NB4 (cell line): ENCODE results near the gene ZNF709.

ENCODE experiments used
- DNase-seq: peaks from one replicate; pipeline ENCODE4 v3.0.0; 2010; ENCODE audit warnings: low read depth
- H3K4me3 ChIP-seq: one replicate; pipeline ENCODE4 v1.5.1; 2011; ENCODE audit warnings: mild to moderate bottlenecking, low read depth, low read length, moderate library complexity
- MYC ChIP-seq: IDR thresholded peaks from 2 replicates; pipeline ENCODE4 v1.6.1; 2011; ENCODE audit warnings: low read depth, low read length
- POLR2A ChIP-seq: IDR thresholded peaks from 2 replicates; pipeline ENCODE4 v1.6.1; 2011; ENCODE audit warnings: mild to moderate bottlenecking; ENCODE audit not compliant: insufficient read length; ENCODE audit errors: extremely low read depth
- TF ChIP-seq, protein P1 (sequence below): IDR thresholded peaks from one replicate; pipeline ENCODE4 v1.5.1; 2012; ENCODE audit warnings: low read depth, low read length
- TF ChIP-seq, protein P2 (sequence below): IDR thresholded peaks from 2 replicates; pipeline ENCODE4 v1.6.1; 2011; ENCODE audit warnings: low read depth, low read length

The ZNF709 gene

DNA sequence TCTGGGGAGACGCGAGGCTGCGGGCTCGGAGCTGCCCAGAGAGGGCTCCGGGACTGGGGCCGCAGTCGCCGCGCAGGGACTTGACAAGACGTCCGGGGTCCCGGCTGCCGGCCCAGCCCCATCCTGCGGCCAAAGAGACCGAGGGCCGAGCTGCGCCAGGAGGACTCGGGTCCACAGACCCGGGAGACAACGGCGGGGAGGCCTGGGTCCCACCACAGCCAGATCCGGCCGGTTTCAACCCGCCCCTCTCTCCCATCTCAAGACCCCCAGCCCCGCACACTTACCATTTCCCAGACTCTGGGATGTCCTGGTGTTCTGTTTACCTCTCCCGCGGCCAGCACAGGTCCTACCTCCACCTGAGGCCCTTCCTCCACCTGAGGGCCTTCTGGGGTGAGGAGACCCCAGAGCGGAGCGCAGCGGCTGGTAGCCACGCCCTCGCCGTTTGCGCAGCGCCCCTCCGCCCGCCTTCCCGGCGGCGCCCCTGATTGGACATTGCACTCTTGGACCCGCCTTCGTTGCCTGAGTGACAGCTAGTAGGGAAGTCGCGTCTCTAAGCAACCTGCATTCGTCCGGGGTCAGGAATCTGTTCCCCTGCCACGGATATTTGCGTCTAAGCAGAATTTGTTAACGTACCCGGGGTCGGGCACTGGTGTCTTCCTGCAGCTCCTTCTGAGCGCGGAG is at the start of gene ZNF709:
Gene ZNF709, minus strand, starts transcription at position 446 of the 681 bp plus-strand sequence. Its CDS starts 159 bp downstream, at position 287.
- peak; percentile 89 for DNase-seq
- TF ChIP-seq, protein P1, sequence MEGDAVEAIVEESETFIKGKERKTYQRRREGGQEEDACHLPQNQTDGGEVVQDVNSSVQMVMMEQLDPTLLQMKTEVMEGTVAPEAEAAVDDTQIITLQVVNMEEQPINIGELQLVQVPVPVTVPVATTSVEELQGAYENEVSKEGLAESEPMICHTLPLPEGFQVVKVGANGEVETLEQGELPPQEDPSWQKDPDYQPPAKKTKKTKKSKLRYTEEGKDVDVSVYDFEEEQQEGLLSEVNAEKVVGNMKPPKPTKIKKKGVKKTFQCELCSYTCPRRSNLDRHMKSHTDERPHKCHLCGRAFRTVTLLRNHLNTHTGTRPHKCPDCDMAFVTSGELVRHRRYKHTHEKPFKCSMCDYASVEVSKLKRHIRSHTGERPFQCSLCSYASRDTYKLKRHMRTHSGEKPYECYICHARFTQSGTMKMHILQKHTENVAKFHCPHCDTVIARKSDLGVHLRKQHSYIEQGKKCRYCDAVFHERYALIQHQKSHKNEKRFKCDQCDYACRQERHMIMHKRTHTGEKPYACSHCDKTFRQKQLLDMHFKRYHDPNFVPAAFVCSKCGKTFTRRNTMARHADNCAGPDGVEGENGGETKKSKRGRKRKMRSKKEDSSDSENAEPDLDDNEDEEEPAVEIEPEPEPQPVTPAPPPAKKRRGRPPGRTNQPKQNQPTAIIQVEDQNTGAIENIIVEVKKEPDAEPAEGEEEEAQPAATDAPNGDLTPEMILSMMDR: no peak
- no peak for TF ChIP-seq POLR2A
- TF ChIP-seq MYC: no peak
- TF ChIP-seq, protein P2, sequence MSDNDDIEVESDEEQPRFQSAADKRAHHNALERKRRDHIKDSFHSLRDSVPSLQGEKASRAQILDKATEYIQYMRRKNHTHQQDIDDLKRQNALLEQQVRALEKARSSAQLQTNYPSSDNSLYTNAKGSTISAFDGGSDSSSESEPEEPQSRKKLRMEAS: no peak
- H3K4me3 ChIP-seq: peak within 1 kb of the TSS; percentile 86

DNA sequence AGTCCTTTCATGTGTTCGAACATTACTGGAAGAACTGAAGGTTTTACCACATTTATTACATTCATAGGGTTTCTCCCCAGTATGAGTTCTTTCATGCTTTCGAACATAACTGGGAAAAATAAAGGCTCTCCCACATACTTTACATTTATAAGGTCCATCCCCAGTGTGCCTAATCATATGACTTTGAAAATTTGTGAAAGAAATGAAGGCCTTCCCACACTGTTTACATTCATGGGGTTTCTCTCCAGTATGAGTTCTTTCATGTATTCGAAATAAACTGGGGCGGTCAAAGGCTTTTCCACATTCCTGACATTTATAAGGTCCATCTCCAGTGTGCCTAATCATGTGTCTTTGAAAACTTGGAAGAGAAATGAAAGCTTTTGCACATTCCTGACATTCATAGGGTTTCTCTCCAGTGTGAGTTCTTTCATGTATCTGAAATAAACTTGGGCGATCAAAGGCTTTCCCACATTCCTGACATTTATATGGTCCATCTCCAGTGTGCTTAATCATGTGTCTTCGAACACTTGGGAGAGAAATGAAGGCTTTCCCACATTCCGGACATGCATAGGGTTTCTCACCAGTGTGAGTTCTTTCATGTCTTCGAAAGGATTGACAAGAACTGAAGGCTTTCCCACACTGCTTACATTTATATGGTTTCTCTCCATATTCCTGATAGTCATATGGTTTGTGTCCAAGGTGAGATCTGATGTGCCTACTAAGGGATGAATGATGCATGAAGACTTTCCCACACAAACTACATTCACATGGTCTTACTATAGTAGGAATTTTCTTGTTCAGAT is 42.6 kb upstream of the ZNF709 start:
- H3K4me3 ChIP-seq: no peak overlapping the region
- DNase-seq: peak; percentile 31

DNA sequence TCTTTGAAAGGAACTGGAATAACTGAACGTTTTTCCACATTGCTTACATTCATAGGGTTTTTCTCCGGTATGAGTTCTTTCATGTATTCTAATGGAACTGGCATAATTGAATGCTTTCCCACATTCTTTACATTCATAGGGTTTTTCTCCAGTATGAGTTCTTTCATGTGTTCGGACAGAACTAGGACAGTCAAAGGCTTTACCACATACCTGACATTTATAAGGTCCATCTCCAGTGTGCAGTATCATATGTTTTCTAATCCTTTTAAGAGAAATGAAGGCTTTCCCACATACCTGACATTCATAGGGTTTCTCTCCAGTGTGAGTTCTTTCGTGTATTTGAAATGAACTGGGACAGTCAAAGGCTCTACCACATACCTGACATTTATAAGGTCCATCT is 41.9 kb upstream of the ZNF709 start:
- no peak overlapping the region for H3K4me3 ChIP-seq
- TF ChIP-seq MYC (no peak), POLR2A (no peak)
- TF ChIP-seq, protein P2: no peak
- TF ChIP-seq, protein P1: no peak
- DNase-seq: no peak

More for the DNA sequence above, 42.6 kb upstream of the ZNF709 start:
- TF ChIP-seq MYC: no peak
- no peak for TF ChIP-seq POLR2A
- TF ChIP-seq, protein P2: no peak
- TF ChIP-seq, protein P1: no peak

DNA sequence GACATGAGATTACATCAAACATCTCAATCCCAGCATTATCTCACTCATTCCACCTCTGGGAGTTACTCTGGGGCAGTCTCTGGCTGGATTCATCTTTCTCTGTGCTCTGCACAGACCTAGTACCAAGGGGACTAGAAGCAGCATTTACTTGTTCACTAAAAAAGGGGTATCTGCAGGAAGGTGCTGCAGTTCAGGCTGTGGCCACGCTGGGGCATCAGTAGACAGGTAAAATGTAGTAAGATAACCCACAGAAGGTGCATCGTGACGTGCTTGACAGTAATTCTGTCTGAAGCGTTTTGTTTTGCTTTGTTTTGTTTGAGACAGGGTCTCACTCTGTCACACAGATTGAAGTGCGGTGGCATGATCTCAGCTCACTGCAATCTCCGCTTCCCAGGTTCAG is 37.4 kb upstream of the ZNF709 start:
- no peak for TF ChIP-seq MYC
- TF ChIP-seq, protein P1: no peak
- TF ChIP-seq, protein P2: no peak
- no peak for TF ChIP-seq POLR2A

DNA sequence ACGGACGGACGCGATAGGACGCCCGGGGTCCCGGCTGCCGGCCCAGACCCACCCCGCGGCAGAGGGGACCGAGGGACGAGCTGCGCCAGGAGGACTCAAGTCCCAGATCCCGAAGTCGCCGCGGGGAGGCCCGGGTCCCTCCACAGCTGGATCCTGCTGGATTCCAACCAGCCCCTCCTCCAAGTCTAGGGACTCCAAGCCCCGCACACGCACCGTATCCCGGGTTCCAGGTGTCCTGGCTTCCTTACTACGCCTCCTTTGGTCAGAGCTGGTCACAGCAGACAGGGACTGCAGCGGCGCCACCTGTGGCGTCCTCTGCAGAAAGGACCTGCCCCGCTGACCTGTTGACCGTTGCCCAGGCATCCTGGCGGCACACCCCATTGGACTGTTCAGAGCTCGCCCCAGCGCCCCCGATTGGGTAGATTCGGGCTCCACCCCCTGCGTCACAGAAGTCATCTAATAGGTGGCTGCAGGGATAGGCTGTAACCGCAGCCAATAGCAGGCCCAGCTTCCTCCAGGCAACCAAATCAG is 29.0 kb upstream of the ZNF709 start:
- no peak for DNase-seq
- TF ChIP-seq POLR2A (no peak), MYC (no peak)
- TF ChIP-seq, protein P2: no peak
- TF ChIP-seq, protein P1: no peak

More for the DNA sequence above, 37.4 kb upstream of the ZNF709 start:
- DNase-seq: peak; percentile 30
- no peak overlapping the region for H3K4me3 ChIP-seq

More for the DNA sequence above, 29.0 kb upstream of the ZNF709 start:
- no peak overlapping the region for H3K4me3 ChIP-seq
